ENCODE results near the gene ZBTB7C.
A peak's percentile ranks its signal among the peaks of the same experiment; 100 is the strongest.

The ZBTB7C gene

GRCh38 chr18:48391868-48392267, 17.3 kb downstream of the ZBTB7C start:
- DNase-seq (ENCODE audit: low read depth, low spot score), result no peak

GRCh38 chr18:48390641-48391040, 18.5 kb downstream of the ZBTB7C start:
- no peak for DNase-seq (ENCODE audit: low read depth, low spot score)

GRCh38 chr18:48388478-48388877, 20.7 kb downstream of the ZBTB7C start:
- no peak for DNase-seq (ENCODE audit: low read depth, low spot score)

GRCh38 chr18:48387300-48387699, 21.9 kb downstream of the ZBTB7C start:
- no peak for DNase-seq (ENCODE audit: low read depth, low spot score)

- no peak for DNase-seq (ENCODE audit: low read depth, low spot score)
Observed at GRCh38 chr18:48385596-48385995, 23.6 kb downstream of the ZBTB7C start.

- no peak for DNase-seq (ENCODE audit: low read depth, low spot score)
Observed at GRCh38 chr18:48376934-48377333, 32.2 kb downstream of the ZBTB7C start.

GRCh38 chr18:48376406-48376805, 32.8 kb downstream of the ZBTB7C start:
- DNase-seq (ENCODE audit: low read depth, low spot score), result peak; percentile 12

GRCh38 chr18:48375150-48375800, 33.9 kb downstream of the ZBTB7C start:
- no peak for DNase-seq (ENCODE audit: low read depth, low spot score)

GRCh38 chr18:48374423-48375149, 34.6 kb downstream of the ZBTB7C start:
- no peak for DNase-seq (ENCODE audit: low read depth, low spot score)

GRCh38 chr18:48371854-48372602, 37.2 kb downstream of the ZBTB7C start:
- no peak for DNase-seq (ENCODE audit: low read depth, low spot score)

- DNase-seq (ENCODE audit: low read depth, low spot score), result no peak
Observed at GRCh38 chr18:48367557-48367956, 41.6 kb downstream of the ZBTB7C start.

- DNase-seq (ENCODE audit: low read depth, low spot score), result no peak
Observed at GRCh38 chr18:48365965-48366364, 43.2 kb downstream of the ZBTB7C start.

GRCh38 chr18:48364146-48364545, 45.0 kb downstream of the ZBTB7C start:
- no peak for DNase-seq (ENCODE audit: low read depth, low spot score)

GRCh38 chr18:48363175-48363574, 46.0 kb downstream of the ZBTB7C start:
- no peak for DNase-seq (ENCODE audit: low read depth, low spot score)

GRCh38 chr18:48361801-48362200, 47.4 kb downstream of the ZBTB7C start:
- DNase-seq (ENCODE audit: low read depth, low spot score), result no peak

- no peak for DNase-seq (ENCODE audit: low read depth, low spot score)
Observed at GRCh38 chr18:48360376-48361021, 48.7 kb downstream of the ZBTB7C start.

- DNase-seq (ENCODE audit: low read depth, low spot score), result no peak
Observed at GRCh38 chr18:48359626-48360025, 49.6 kb downstream of the ZBTB7C start.

GRCh38 chr18:48358868-48359267, 50.3 kb downstream of the ZBTB7C start:
- DNase-seq (ENCODE audit: low read depth, low spot score), result no peak

- no peak for DNase-seq (ENCODE audit: low read depth, low spot score)
Observed at GRCh38 chr18:48356909-48357631, 52.1 kb downstream of the ZBTB7C start.

- no peak for DNase-seq (ENCODE audit: low read depth, low spot score)
Observed at GRCh38 chr18:48356151-48356745, 52.9 kb downstream of the ZBTB7C start.

Measured in iPS DF 19.7 (cell line).